HEK293T (cell line): ENCODE data around the gene CDC42SE2.

Experiments
- CTCF ChIA-PET: fragments of 350-600 bp; formaldehyde crosslinking; extraction: SDS; loops from one replicate; lab custom pipeline; 2021; ENCODE audit warnings: antibody characterized with exemption, inconsistent platforms; lab: Yijun Ruan, JAX
- POLR2A ChIA-PET: fragments of 350-600 bp; formaldehyde crosslinking; extraction: SDS; loops from one replicate; lab custom pipeline; 2020; ENCODE audit warnings: antibody characterized with exemption, inconsistent platforms; lab: Yijun Ruan, JAX
- DNase-seq: peaks from one replicate; pipeline ENCODE4 v3.0.0; 2012; ENCODE audit warnings: mixed read lengths; ENCODE audit errors: extremely low spot score
- ARNT ChIP-seq: fragments of 450-650 bp; IDR thresholded peaks from 2 replicates; pipeline ENCODE4 v1.6.1; 2017; ENCODE audit warnings: mild to moderate bottlenecking
- BHLHE40 ChIP-seq: fragments of 450-650 bp; IDR thresholded peaks from 2 replicates; pipeline ENCODE4 v1.6.1; 2016; ENCODE audit warnings: mild to moderate bottlenecking, moderate library complexity, borderline replicate concordance
- CTBP1 ChIP-seq: fragments of 450-650 bp; IDR thresholded peaks from 2 replicates; pipeline ENCODE4 v1.6.1; 2016; ENCODE audit warnings: borderline replicate concordance
- ELF4 ChIP-seq: fragments of 450-650 bp; IDR thresholded peaks from 2 replicates; pipeline ENCODE4 v1.6.1; 2017; ENCODE audit warnings: antibody characterized with exemption
- FOXA1 ChIP-seq: fragments of 450-650 bp; IDR thresholded peaks from 2 replicates; pipeline ENCODE4 v1.6.1; 2016; ENCODE audit warnings: mild to moderate bottlenecking
- FOXK2 ChIP-seq: fragments of 450-650 bp; IDR thresholded peaks from 2 replicates; pipeline ENCODE4 v1.6.1; 2016; ENCODE audit warnings: mild to moderate bottlenecking
- FOXM1 ChIP-seq: fragments of 450-650 bp; IDR thresholded peaks from 2 replicates; pipeline ENCODE4 v1.6.1; 2017; ENCODE audit warnings: mild to moderate bottlenecking, borderline replicate concordance
- HDGF ChIP-seq: fragments of 450-650 bp; IDR thresholded peaks from 2 replicates; pipeline ENCODE4 v1.6.1; 2017; ENCODE audit warnings: antibody characterized with exemption, borderline replicate concordance
- L3MBTL2 ChIP-seq: fragments of 450-650 bp; conservative IDR thresholded peaks from 2 replicates; pipeline ENCODE4 v1.6.1; 2016; ENCODE audit warnings: mild to moderate bottlenecking
- LEF1 ChIP-seq: fragments of 450-650 bp; IDR thresholded peaks from 2 replicates; pipeline ENCODE4 v1.6.1; 2017; ENCODE audit warnings: mild to moderate bottlenecking, borderline replicate concordance
- NFRKB ChIP-seq: fragments of 450-650 bp; IDR thresholded peaks from 2 replicates; pipeline ENCODE4 v1.6.1; 2016; ENCODE audit warnings: mild to moderate bottlenecking, moderate library complexity
- SP1 ChIP-seq: fragments of 450-650 bp; IDR thresholded peaks from 2 replicates; pipeline ENCODE4 v1.6.1; 2017
- SUZ12 ChIP-seq: fragments of 450-650 bp; IDR thresholded peaks from 2 replicates; pipeline ENCODE4 v1.6.1; 2016; ENCODE audit warnings: mild to moderate bottlenecking
- TARDBP ChIP-seq: fragments of 450-650 bp; IDR thresholded peaks from 2 replicates; pipeline ENCODE4 v1.6.1; 2016
- ZNF384 ChIP-seq: fragments of 450-650 bp; IDR thresholded peaks from 2 replicates; pipeline ENCODE4 v1.6.1; 2016
- TF ChIP-seq, protein P1 (sequence below): fragments of 450-650 bp; IDR thresholded peaks from 2 replicates; pipeline ENCODE4 v1.6.1; 2016

Gene CDC42SE2

DNA sequence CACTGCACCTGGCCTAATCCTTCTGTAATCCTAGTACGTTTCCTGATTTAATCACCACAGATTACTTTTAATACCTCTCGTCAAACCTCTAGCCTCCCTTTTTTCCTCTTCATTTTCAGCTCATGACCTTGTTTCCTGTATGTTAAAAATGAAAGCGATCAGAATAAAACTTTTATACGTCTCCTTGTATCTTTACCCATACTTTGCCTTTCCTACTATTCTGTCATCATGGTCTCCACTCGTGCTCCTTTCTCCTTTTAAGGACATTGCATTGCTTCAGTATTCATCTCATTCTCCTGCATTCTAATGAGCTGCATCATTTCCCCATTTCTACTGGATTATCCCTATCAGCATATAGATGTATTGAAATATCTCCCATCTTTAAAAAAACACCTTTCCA is 8.5 kb downstream of the CDC42SE2 start:
- TF ChIP-seq CTBP1, result no peak
- TF ChIP-seq BHLHE40, result no peak
- no peak for TF ChIP-seq ZNF384
- no peak for TF ChIP-seq NFRKB
- TF ChIP-seq FOXA1, result no peak
- TF ChIP-seq SP1, result no peak

DNA sequence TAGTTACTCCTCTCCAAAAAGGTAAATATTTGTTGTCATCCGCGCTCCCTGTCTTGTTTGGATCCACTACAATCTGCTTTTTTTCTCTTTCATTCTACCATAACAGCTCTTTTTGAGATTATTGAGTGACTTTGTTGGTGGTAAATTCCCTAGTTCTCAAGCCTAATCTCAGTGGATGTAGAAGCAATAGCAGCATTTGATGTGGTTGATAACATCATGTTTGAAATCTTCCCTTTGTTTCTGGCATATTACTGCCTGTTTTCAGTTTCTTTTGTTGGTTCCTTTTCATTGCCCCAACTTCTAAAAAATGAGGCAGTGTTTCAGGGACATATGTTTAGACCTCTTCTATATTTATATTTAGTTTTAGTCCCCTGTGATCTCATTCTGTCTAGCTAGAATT is 8.9 kb downstream of the CDC42SE2 start:
- TF ChIP-seq ZNF384 (no peak), CTBP1 (no peak), LEF1 (no peak), HDGF (no peak), L3MBTL2 (no peak), FOXA1 (no peak), BHLHE40 (no peak), FOXM1 (no peak), NFRKB (no peak), FOXK2 (no peak), ARNT (no peak), TARDBP (no peak), SUZ12 (no peak), SP1 (no peak), ELF4 (no peak)
- TF ChIP-seq, protein P1, sequence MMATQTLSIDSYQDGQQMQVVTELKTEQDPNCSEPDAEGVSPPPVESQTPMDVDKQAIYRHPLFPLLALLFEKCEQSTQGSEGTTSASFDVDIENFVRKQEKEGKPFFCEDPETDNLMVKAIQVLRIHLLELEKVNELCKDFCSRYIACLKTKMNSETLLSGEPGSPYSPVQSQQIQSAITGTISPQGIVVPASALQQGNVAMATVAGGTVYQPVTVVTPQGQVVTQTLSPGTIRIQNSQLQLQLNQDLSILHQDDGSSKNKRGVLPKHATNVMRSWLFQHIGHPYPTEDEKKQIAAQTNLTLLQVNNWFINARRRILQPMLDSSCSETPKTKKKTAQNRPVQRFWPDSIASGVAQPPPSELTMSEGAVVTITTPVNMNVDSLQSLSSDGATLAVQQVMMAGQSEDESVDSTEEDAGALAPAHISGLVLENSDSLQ, result no peak
- no peak for DNase-seq
- ChIA-PET CTCF (no interaction called here), POLR2A (no interaction called here)

More for the DNA sequence above, 8.5 kb downstream of the CDC42SE2 start:
- ChIA-PET POLR2A (no interaction called here), CTCF (no interaction called here)
- no peak for DNase-seq

DNA sequence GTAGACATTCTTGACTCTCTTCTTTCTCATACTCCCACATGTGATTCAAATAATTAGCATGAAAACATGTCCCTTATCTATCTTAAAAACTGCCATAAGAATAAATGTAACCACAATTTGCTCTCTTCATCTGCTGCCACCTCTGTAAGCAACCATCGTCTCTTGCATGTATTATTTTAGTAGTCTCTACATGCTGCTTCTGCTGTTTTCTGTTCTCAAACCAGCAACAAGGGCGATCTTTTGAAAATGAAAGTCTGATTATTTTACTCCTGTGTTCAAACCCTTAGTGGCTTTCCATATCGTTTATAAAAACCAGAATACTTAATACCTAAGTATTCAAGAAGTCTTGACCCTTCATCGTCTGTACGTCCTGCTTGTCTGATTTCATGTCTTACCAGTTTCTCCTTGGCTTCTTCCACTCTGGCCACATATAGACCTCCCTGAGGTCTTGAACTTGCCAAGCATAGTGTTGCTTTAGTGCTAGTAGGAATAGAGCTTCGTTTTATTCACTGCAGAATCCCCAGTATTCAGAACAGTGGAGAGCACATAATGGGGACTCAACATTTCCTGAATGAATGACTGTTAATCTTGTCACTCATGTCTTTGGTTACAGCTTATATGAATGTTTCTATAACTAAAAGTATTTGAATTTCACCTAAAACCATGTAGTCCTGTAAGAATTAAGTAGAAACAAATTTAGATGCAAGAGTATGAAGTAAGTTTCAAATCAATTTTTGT is 10.6 kb downstream of the CDC42SE2 start:
- no peak for DNase-seq
- POLR2A ChIA-PET, result interaction anchor here (1.2 to 1.4 kb wide), 2 partner anchors 10 to 38 kb away, joined by 5 read pairs; partner anchors contain the start of gene CDC42SE2
- CTCF ChIA-PET, result no interaction called here
- no peak for TF ChIP-seq SP1
- no peak for TF ChIP-seq ARNT
- no peak for TF ChIP-seq ELF4
- no peak for TF ChIP-seq SUZ12
- TF ChIP-seq LEF1, result no peak
- no peak for TF ChIP-seq BHLHE40
- no peak for TF ChIP-seq CTBP1
- TF ChIP-seq L3MBTL2, result no peak
- TF ChIP-seq, protein P1, result no peak

DNA sequence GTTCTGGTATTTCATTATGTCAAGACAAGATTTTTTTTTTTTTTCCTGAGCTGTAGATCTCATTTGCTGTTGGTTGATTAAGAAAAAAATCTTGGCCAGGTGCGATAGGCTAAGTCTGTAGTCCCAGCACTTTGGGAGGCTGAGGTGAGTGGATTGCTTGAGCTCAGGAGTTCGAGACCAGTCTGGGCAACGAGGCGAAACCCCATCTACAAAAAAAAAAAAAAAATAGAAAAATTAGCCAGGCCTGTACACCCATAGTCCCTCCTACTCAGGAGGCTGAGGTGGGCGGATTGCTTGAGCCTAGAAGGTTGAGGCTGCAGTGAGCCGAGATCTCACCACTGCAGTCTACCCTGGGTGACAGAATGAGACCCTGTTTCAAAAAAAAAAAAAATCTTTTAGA is 12.2 kb downstream of the CDC42SE2 start:
- POLR2A ChIA-PET, result interaction anchor here (1.4 kb wide), 1 partner anchor 12 kb away, joined by 5 read pairs; the partner anchor contains the start of gene CDC42SE2

DNA sequence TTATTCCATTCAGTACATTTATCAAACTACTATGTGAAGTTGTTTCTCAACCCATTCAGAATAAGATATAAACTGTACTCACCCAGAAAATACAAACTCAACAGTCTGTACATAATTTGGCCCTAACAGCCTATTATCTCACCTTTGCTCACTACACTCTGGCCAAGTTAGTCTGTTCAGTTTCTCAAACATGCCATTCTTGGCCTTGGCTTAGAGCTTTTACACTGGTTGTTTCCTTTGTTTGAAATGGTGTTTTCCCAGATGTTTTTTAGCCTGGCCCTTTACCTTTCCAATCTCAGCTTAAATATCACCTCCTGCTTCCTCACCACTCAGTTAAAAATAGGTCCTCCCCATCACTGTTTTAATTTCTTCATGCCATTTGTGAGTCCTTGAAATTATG is 13.6 kb downstream of the CDC42SE2 start:
- TF ChIP-seq BHLHE40, result no peak
- TF ChIP-seq HDGF, result no peak
- ChIA-PET POLR2A (interaction anchor here (1.0 kb wide), 1 partner anchor 13 kb away, joined by 5 read pairs; the partner anchor contains the start of gene CDC42SE2), CTCF (no interaction called here)
- DNase-seq, result no peak

More for the DNA sequence above, 12.2 kb downstream of the CDC42SE2 start:
- no peak for TF ChIP-seq L3MBTL2
- no peak for TF ChIP-seq SUZ12
- no peak for TF ChIP-seq FOXA1
- no peak for TF ChIP-seq ZNF384
- no peak for TF ChIP-seq ELF4
- no peak for TF ChIP-seq CTBP1
- no peak for TF ChIP-seq FOXK2
- TF ChIP-seq, protein P1, result no peak
- TF ChIP-seq SP1, result no peak
- no peak for TF ChIP-seq BHLHE40
- no peak for TF ChIP-seq LEF1
- no peak for TF ChIP-seq TARDBP
- no peak for TF ChIP-seq NFRKB
- no peak for TF ChIP-seq HDGF
- TF ChIP-seq FOXM1, result no peak
- no peak for TF ChIP-seq ARNT
- CTCF ChIA-PET, result no interaction called here
- DNase-seq, result no peak
